Transverse colon (tissue), 4 donors: Measurements from ENCODE around the gene TARM1. TPM values are rescaled to one million over a fixed set of nuclear protein-coding genes. Genes with fewer than 3 reads are reported as not detected.

Experiments used
- DNase-seq: peaks from one replicate; pipeline ENCODE4 v3.0.0-alpha.2; 2019
- H3K27ac ChIP-seq, 4 donors: fragments of 200-600 bp; sonication (generic); 2 replicates each; pipeline ENCODE4 v1.5.1; 2016 to 2018; ENCODE audit warnings: inconsistent platforms in 4 of 4
- H3K27me3 ChIP-seq: fragments of 200-600 bp; sonication (generic); 2 replicates; pipeline ENCODE4 v1.5.1; 2017; ENCODE audit warnings: inconsistent platforms
- H3K36me3 ChIP-seq, 4 donors: fragments of 200-600 bp; sonication (generic); 2 replicates each; pipeline ENCODE4 v1.5.1; 2017 to 2019; ENCODE audit warnings: inconsistent platforms in 4 of 4
- H3K4me1 ChIP-seq, 4 donors: fragments of 200-600 bp; sonication (generic); 2 replicates each; pipeline ENCODE4 v1.5.1; 2017 to 2020; ENCODE audit warnings: inconsistent platforms in 4 of 4
- H3K4me3 ChIP-seq, 4 donors: fragments of 200-600 bp; sonication (generic); 1 replicate in 1 of 4; 2 replicates in 3 of 4; pipeline versions ENCODE4 v1.5.1 to v1.6.1; 2017 to 2019; ENCODE audit warnings: inconsistent platforms in 4 of 4
- H3K9me3 ChIP-seq, 2 donors: fragments of 200-600 bp; sonication (generic); 2 replicates each; pipeline ENCODE4 v1.5.1; 2017 to 2019; ENCODE audit warnings: inconsistent platforms in 2 of 2
- EP300 ChIP-seq: sonication (generic); formaldehyde crosslinking; IDR thresholded peaks from one replicate; pipeline ENCODE4 v1.6.1; 2017; ENCODE audit warnings: antibody characterized with exemption, low read depth
- POLR2A ChIP-seq: fragments of 450-650 bp; IDR thresholded peaks from one replicate; pipeline ENCODE4 v1.6.1; 2016; ENCODE audit warnings: antibody characterized with exemption, mild to moderate bottlenecking, moderate library complexity
- POLR2AphosphoS5 ChIP-seq, 3 donors: sonication (generic); formaldehyde crosslinking; IDR thresholded peaks; one replicate each; pipeline ENCODE4 v1.6.1; 2016; ENCODE audit warnings: antibody characterized with exemption in 3 of 3
- WGBS, 2 donors: methylation state at CpG; one replicate each; pipeline ENCODE4 v1.1.5; 2018; ENCODE audit warnings: low coverage in 1 of 2; 5-methylcytosine and 5-hydroxymethylcytosine counted together
- in situ Hi-C, 4 donors: fragments of 200-750 bp; cut with MboI; loops; one replicate each; pipeline versions ENCODE4 v1.15.0 to v1.15.1; 2017; ENCODE audit warnings: low sequenced_read_pairs in 3 of 4, low pct_ligation_motif_present in 1 of 4, low pct_unique_long_range_greater_than_20kb in 1 of 4
- intact Hi-C: fragments of 100-400 bp; cut with DNase I; formaldehyde crosslinking; loops from one replicate; pipeline ENCODE4 v1.15.1; 2023; ENCODE audit warnings: low total_unique reads
- small RNA-seq, 4 donors: library from RNA; depleted of rRNA; stranded (forward); fragments of <200 nt; gene quantifications; one replicate each; pipeline ENCODE3, GENCODE V24; 2016
- total RNA-seq, 4 donors: library from RNA; depleted of rRNA; stranded (reverse); fragments of >200 nt; gene quantifications; one replicate each; pipeline ENCODE4 v1.1.0, GENCODE V29; 2016
- TF ChIP-seq, protein P1 (sequence below), 5 experiments: fragments of 200-600 bp in 3 of 5; fragments of 450-650 bp in 2 of 5; sonication (generic) in 3 of 5; IDR thresholded peaks; 1 replicate in 2 of 5; 2 replicates in 3 of 5; pipeline ENCODE4 v1.5.1; 2016 to 2017; ENCODE audit warnings: antibody characterized with exemption in 5 of 5, inconsistent platforms in 3 of 5, mild to moderate bottlenecking in 2 of 5, moderate library complexity in 1 of 5

The TARM1 gene
- total RNA-seq, 4 donors from 2014 or later: not detected

DNA sequence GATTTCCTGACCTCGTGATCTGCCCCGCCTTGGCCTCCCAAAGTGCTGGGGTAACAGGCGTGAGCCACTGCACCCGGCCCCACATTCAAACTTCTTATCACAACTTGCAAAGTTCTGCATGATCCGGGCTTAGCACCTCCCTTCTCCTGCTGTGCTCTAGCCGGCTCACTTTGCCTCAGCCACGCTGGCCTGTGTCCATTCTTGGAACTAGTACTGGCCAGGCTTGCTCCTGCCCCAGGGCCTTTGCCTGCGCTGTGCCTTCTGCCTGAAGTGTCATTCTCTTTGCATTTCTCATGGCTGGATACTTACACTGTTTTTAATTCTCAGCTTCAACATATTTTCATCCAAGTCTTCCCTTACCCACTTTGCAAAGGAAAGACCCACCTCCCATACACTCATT is 59.8 kb downstream of the TARM1 start:
- Histone ChIP-seq H3K27me3 (peaks cover 40% of the 10 kb centered on the region), H3K36me3 (no peaks in the 10 kb centered on the region), H3K9me3 (no peaks in the 10 kb centered on the region), H3K4me3 (no peak overlapping the region), H3K27ac (no peak overlapping the region), H3K4me1 (no peaks in the 10 kb centered on the region)
- intact Hi-C loops (loop anchor here (5.0 kb wide), 1 partner anchor 179 kb away; no protein-coding TSS in a partner anchor), in situ Hi-C loops (loop anchor here in 3 of 4 donors (10.0 kb wide), 2 partner anchors 127 to 177 kb away; no protein-coding TSS in a partner anchor)
- DNase-seq: no peak
- 88 to 94% methylated on average over 3 to 8 of the region's 8 CpGs for WGBS, 2 donors
- TF ChIP-seq POLR2A: no peak
- no peak for TF ChIP-seq EP300
- TF ChIP-seq POLR2AphosphoS5 (IDR thresholded peaks at IDR 0.05): no peak
- TF ChIP-seq, protein P1, sequence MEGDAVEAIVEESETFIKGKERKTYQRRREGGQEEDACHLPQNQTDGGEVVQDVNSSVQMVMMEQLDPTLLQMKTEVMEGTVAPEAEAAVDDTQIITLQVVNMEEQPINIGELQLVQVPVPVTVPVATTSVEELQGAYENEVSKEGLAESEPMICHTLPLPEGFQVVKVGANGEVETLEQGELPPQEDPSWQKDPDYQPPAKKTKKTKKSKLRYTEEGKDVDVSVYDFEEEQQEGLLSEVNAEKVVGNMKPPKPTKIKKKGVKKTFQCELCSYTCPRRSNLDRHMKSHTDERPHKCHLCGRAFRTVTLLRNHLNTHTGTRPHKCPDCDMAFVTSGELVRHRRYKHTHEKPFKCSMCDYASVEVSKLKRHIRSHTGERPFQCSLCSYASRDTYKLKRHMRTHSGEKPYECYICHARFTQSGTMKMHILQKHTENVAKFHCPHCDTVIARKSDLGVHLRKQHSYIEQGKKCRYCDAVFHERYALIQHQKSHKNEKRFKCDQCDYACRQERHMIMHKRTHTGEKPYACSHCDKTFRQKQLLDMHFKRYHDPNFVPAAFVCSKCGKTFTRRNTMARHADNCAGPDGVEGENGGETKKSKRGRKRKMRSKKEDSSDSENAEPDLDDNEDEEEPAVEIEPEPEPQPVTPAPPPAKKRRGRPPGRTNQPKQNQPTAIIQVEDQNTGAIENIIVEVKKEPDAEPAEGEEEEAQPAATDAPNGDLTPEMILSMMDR (IDR thresholded peaks at IDR 0.05): no peak

Small RNAs within 50 kb of the gene (small RNA-seq; reads per million reads assigned to genes)
- 0 reads per million in 4 donors for gene AC012314.20

Other genes starting within 250 kb of the TARM1 start
- gene MYADM, start 213.5 kb downstream of the TARM1 start, total RNA-seq: 100 to 1,000 TPM in 2 of 4 donors, 10 to 100 TPM in 2; 33.3 to 222 (median 79.1) TPM
- under 1 TPM in 1 of 4 donors, not detected in 3; 0.32 TPM for gene PRKCG, start 199.2 kb downstream of the TARM1 start, total RNA-seq
- not detected for gene CACNG7, start 172.1 kb downstream of the TARM1 start, total RNA-seq
- gene CACNG8, start 118.4 kb downstream of the TARM1 start, total RNA-seq: not detected
- gene CACNG6, start 89.7 kb downstream of the TARM1 start, total RNA-seq: not detected
- not detected for gene VSTM1, start 17.5 kb downstream of the TARM1 start, total RNA-seq
- 1 to 10 TPM in 1 of 4 donors, under 1 TPM in 2, not detected in 1; 0.27 to 3.2 (median 0.75) TPM for gene OSCAR, start 19.4 kb upstream of the TARM1 start, total RNA-seq
- gene NDUFA3, start 21.5 kb upstream of the TARM1 start, total RNA-seq: 100 to 1,000 TPM in 2 of 4 donors, 10 to 100 TPM in 2; 25.4 to 316 (median 97.3) TPM
- gene TFPT, start 34.3 kb upstream of the TARM1 start, total RNA-seq: 10 to 100 TPM in 3 of 4 donors, 1 to 10 TPM in 1; 9.8 to 25.8 (median 14.0) TPM
- 10 to 100 TPM; 24.7 to 50.5 (median 34.9) TPM for gene PRPF31, start 34.4 kb upstream of the TARM1 start, total RNA-seq
- gene CNOT3, start 56.4 kb upstream of the TARM1 start, total RNA-seq: 10 to 100 TPM; 28.1 to 85.7 (median 32.1) TPM
- 10 to 100 TPM in 1 of 4 donors, 1 to 10 TPM in 3; 3.4 to 11.1 (median 5.8) TPM for gene LENG1, start 78.4 kb upstream of the TARM1 start, total RNA-seq
- 100 to 1,000 TPM in 3 of 4 donors, 10 to 100 TPM in 1; 91.5 to 386 (median 180) TPM for gene TMC4, start 91.8 kb upstream of the TARM1 start, total RNA-seq
- gene MBOAT7, start 108.2 kb upstream of the TARM1 start, total RNA-seq: 100 to 1,000 TPM; 180 to 249 (median 218) TPM
- 100 to 1,000 TPM in 1 of 4 donors, 10 to 100 TPM in 3; 62.0 to 138 (median 65.9) TPM for gene TSEN34, start 109.9 kb upstream of the TARM1 start, total RNA-seq
- gene RPS9, start 119.5 kb upstream of the TARM1 start, total RNA-seq: 1,000 to 10,000 TPM in 3 of 4 donors, 100 to 1,000 TPM in 1; 912 to 1,639 (median 1,317) TPM
- gene LILRB3, start 141.6 kb upstream of the TARM1 start, total RNA-seq: 1 to 10 TPM; 2.2 to 7.6 (median 4.6) TPM
- 1 to 10 TPM in 2 of 4 donors, under 1 TPM in 1, not detected in 1; 0.79 to 1.4 (median 1.1) TPM for gene LILRA6, start 161.4 kb upstream of the TARM1 start, total RNA-seq
- 10 to 100 TPM in 1 of 4 donors, 1 to 10 TPM in 3; 8.3 to 10.7 (median 9.1) TPM for gene LILRB5, start 175.9 kb upstream of the TARM1 start, total RNA-seq
- gene LILRB2, start 199.7 kb upstream of the TARM1 start, total RNA-seq: 1 to 10 TPM; 1.6 to 3.4 (median 2.1) TPM
- 1 to 10 TPM in 2 of 4 donors, not detected in 2; 1.6 TPM for gene LILRA5, start 231.8 kb upstream of the TARM1 start, total RNA-seq